ENCODE measurements around the gene STX11.

GRCh38 chr6:144131248-144131709, 19.0 kb upstream of the STX11 start:
- TF ChIP-seq TARDBP (IDR thresholded peaks at IDR 0.05) (no peak), FOXA1 (IDR thresholded peaks at IDR 0.05) (no peak), NFRKB (IDR thresholded peaks at IDR 0.05) (no peak), BHLHE40 (IDR thresholded peaks at IDR 0.05; ENCODE audit: borderline replicate concordance) (no peak), FOXM1 (IDR thresholded peaks at IDR 0.05; ENCODE audit: borderline replicate concordance) (no peak), ELF4 (IDR thresholded peaks at IDR 0.05) (no peak), SP1 (IDR thresholded peaks at IDR 0.05) (no peak)
- TF ChIP-seq, protein P1, sequence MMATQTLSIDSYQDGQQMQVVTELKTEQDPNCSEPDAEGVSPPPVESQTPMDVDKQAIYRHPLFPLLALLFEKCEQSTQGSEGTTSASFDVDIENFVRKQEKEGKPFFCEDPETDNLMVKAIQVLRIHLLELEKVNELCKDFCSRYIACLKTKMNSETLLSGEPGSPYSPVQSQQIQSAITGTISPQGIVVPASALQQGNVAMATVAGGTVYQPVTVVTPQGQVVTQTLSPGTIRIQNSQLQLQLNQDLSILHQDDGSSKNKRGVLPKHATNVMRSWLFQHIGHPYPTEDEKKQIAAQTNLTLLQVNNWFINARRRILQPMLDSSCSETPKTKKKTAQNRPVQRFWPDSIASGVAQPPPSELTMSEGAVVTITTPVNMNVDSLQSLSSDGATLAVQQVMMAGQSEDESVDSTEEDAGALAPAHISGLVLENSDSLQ (IDR thresholded peaks at IDR 0.05): no peak

Data from HEK293T (cell line).